Stomach (tissue), 4 donors: ENCODE results near the gene UGT2B17.
"Not testable (repeated sequence)": the region's sequence is repeated elsewhere in the genome, so short reads cannot be mapped to it uniquely, and the experiment has no call there.

Experiments
- POLR2A ChIP-seq, 4 donors: fragments of 450-650 bp; IDR thresholded peaks; one replicate each; pipeline ENCODE4 v1.6.1; 2016; ENCODE audit warnings: antibody characterized with exemption in 4 of 4, control low read depth in 2 of 4, mild to moderate bottlenecking in 1 of 4, moderate library complexity in 1 of 4
- TF ChIP-seq, protein P1 (sequence below), 7 experiments: fragments of 450-650 bp in 4 of 7; fragments of 200-600 bp in 3 of 7; sonication (generic) in 3 of 7; IDR thresholded peaks; one replicate each; pipeline ENCODE4 v1.5.1; 2016 to 2019; ENCODE audit warnings: antibody characterized with exemption in 7 of 7, control low read depth in 2 of 7, mild to moderate bottlenecking in 1 of 7

DNA sequence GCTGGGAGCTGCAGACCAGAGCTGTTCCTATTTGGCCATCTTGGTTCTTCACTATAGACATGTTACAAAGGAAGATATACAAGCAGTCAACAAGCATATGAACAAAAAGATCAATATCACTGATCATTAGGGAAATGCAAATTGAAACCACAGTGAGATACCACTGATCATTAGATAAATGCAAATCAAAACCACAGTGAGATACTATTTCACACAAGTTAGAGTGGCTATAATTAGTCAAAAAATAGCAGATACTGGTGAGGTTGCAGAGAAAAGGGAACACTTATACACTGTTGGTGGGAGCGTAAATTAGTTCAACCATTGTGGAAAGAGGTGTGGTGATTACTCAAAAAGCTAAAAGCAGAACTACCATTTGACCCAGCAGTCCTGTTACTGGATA, 70.7 kb downstream of the UGT2B17 start:
- TF ChIP-seq, protein P1, sequence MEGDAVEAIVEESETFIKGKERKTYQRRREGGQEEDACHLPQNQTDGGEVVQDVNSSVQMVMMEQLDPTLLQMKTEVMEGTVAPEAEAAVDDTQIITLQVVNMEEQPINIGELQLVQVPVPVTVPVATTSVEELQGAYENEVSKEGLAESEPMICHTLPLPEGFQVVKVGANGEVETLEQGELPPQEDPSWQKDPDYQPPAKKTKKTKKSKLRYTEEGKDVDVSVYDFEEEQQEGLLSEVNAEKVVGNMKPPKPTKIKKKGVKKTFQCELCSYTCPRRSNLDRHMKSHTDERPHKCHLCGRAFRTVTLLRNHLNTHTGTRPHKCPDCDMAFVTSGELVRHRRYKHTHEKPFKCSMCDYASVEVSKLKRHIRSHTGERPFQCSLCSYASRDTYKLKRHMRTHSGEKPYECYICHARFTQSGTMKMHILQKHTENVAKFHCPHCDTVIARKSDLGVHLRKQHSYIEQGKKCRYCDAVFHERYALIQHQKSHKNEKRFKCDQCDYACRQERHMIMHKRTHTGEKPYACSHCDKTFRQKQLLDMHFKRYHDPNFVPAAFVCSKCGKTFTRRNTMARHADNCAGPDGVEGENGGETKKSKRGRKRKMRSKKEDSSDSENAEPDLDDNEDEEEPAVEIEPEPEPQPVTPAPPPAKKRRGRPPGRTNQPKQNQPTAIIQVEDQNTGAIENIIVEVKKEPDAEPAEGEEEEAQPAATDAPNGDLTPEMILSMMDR (IDR thresholded peaks at IDR 0.05): not testable (repeated sequence)
- not testable (repeated sequence) for TF ChIP-seq POLR2A (IDR thresholded peaks at IDR 0.05)
